Hematopoietic multipotent progenitor cell (in vitro differentiated cells): Measurements from ENCODE around the gene SLC38A10. TPM values are rescaled to one million over a fixed set of nuclear protein-coding genes. Genes with fewer than 3 reads are reported as not detected.

Experiments
- DNase-seq, 3 donors: peaks; one replicate each; pipeline ENCODE4 v3.0.0-alpha.2; 2011 to 2015; ENCODE audit warnings: low read depth in 2 of 3, low spot score in 2 of 3
- total RNA-seq: library from RNA; depleted of rRNA; stranded (reverse); fragments of >200 nt; gene quantifications from one replicate; pipeline ENCODE4 v1.2.3, GENCODE V29; 2012

SLC38A10 gene
- total RNA-seq, result 91.8 TPM

DNA sequence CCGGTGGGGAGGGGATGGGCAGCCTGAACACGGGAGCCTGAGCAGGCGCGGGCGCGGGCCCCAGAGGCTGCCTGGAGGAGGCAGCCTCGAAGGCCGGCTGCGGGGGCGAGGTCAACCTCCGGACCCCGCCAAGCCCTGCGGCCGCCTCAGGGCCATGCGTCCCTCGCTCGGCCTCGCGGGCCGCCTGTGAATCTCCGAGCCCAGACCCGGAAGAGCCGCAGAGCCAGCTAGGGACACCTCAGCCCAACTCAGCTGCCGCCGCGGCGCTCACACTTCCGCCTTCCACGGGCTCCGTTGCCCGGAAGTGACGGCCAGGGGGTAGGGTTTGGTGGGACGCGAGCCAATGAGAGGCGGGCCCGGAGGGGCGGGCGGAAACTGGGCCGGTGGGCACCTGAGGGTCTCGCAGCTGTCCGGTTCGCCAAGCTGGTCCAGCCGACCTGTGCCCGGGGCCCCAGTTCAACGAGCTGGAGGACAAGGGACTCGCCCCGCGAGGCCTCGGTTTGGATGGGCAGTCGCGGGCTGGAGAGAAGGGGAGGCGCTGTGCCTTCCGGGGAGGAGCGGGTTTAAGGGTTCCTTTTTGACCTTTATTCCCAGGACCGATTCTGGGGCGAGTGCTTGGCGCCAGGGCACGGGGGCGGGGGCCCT, at the start of gene SLC38A10:
Gene SLC38A10, minus strand, starts transcription at position 277 of the 645 bp plus-strand sequence. CDS start 386 bp downstream, outside the sequence.
- peak; percentile 70 to 95 (median 91) for DNase-seq

DNA sequence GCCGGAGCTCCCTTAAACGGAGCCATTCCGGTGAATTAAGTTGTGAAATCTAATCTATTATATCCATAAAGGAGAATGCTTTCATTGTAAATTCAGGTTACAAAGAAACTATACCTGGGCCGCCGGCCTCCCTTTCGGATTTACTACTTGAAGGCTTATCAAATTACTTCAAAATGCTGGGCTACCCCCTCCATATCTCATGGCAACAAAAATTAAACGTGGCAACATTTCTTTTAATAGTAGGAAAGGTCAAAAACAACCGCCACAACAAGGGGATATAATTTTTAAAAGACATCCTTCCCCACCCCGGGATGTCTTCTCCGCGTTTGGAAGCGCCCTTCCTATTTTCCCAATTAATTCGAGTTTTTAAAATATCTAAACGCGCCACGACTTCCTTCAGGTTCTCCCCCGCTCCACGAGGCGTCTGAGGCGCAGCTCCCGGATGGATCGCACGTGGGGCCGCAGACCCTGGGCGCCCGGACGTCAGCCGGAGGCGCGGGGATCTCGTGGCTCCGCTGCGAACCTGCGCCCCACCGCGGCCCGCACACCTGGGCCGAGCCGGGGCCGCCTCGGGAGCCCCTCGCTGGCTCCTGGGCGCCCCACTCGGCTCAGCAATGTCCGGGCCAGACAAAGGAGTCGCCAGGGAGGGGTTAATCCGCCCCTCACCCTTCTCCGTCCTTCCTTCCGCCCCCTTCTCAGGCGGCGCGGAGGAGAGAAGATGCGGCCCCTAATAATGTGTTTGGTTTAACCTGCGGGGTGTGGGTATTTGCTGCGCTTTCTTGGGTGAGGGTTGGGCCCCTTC, 47.4 kb upstream of the SLC38A10 start:
- DNase-seq, result no peak

- DNase-seq, result no peak
These were observed 46.6 kb upstream of the SLC38A10 start for GRCh38 chr17:81341516-81342268.

GRCh38 chr17:81340607-81341515, 45.8 kb upstream of the SLC38A10 start:
- DNase-seq, result no peak

- DNase-seq, result no peak
These were observed 44.6 kb upstream of the SLC38A10 start for GRCh38 chr17:81339534-81340296.

GRCh38 chr17:81339191-81339533, 44.1 kb upstream of the SLC38A10 start:
- DNase-seq, result no peak

DNA sequence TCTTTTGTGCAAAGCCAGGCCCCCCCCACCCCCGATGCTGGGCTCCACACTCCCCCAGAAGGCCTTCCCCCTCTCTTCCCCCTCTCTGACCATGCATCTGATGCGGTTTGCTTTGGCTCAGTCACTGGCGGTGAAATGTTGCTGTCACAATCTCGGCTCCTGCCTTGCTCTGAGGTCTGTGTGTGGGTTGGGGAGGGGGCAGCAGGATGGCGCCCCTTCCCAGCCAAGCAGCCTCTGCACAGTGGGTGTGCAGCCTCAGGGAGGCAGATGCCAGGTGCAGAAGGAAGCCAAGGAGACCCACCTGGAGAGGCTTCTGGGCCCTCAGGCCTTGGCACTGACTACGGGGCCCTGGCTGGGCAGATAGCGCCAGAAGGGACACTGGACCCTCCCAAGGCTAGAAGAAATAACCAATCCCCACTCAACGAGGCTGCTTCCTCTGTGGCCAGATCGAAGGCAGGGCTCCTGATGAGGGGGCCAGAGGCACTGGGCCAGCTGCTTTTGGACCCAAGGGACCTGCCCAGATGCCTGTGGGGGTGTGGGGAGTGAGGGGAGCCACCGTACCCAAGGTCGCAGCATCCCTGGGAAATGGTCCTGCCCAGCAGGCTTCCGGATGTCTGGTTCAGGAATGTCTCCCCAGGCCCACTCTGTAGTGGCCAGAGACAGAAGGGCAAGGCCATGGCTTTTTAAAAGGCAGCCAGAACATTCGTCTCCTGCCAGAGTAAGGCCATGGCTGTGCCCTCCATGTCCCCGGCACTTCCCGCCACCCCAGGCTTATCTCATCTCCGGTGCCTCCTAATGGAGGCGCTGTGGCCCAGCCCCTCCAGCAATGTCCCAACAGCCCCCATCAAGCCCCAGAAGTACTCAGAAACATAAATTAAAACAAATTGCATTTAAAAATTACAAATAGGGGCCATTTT, 43.4 kb upstream of the SLC38A10 start:
- DNase-seq, result no peak

DNA sequence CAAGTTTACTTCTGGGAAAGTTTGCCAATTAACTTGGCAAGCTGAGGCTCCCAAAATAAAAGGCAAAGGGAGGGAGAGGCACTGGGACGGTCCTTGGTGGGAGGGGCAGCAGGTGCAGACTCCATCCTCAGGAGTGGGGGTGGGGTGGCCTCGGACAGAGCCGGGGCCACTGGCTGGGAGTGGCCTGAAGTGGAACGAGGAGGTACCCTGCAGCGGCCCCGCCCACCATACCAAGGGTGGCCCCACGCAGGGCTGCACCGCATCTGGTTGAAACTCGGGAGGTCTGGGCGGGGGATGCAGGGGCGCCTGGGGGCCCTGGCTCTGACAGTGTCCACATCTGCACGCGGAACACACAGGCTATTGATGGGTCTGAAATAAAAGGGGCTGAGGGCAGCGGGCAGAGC, 42.4 kb upstream of the SLC38A10 start:
- DNase-seq, result no peak

DNA sequence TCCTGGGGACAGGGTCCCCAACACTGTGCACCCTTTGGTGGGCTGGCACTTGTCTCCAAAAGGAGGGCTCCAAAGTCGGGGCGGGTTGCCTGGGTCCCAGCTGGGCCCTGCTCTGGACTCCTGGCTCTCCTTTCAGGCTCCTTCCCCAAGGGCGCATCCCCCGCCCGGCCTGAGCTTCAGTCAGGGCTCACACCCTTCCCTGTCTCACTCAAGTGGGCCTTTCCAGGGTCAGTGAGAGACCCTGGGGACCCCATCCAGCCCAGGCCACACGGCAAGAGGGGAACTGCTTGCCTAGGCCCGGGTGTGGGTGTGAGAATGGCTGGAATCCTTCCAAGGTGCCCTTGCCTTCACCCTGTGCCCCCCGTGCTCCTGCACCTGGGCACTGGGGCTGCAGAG, 41.8 kb upstream of the SLC38A10 start:
- DNase-seq, result no peak

DNA sequence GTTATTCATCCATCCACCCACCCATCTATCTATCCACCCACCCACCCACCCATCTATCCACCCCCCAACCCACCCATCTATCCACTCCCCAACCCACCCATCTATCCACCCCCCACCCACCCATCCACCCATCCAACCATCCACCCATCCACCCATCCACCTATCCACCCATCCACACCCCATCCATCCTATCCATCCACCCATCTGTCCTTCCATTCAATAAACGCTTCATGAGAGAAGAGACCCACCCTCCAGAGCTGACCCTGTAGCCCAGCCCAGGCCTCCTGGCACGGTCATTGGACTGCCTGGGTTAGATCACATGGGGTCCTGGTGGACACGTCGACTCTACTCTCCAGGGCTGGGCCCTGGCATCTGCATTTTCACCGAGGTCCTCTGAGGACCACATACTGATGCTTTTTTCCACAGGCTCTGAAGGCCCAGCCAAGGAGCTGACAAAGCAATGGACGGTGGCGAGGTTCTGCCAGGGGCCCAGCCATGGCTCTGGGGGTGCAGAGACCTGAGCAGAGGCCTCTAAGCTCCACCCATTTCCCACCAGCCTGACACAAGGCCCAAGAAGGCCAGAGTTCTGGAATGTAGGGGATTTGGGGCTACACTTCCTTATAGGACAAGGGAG, 41.3 kb upstream of the SLC38A10 start:
- no peak for DNase-seq

- DNase-seq, result no peak
These were observed 40.7 kb upstream of the SLC38A10 start for GRCh38 chr17:81335773-81336157.

- no peak for DNase-seq
These were observed 40.1 kb upstream of the SLC38A10 start for GRCh38 chr17:81334987-81335772.

DNA sequence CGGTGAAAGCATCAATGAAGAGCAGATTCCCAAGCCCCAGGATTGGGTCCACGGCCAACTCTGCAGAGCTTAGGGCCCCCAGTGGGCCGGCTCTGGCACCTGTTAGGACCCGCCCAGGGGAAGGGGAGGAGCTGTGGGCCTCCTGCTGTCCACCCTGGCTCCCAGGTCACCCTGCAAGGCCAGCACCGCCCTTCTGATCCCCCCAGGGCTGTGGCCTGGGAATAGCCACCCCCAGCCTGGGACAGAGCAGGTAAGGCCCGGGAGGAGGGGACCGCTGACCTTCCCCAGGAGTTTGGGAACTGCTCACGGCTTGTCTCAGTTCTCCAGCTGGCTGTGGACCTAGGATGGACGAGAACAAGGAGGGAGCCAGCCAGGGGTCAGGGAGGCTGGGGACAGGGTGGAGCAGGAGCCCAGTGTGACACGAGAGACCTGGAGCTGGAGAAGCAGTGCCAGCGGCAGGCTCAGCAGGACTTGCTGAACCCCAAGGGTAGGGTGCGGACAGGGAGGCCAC, 39.3 kb upstream of the SLC38A10 start:
- DNase-seq, result no peak

DNA sequence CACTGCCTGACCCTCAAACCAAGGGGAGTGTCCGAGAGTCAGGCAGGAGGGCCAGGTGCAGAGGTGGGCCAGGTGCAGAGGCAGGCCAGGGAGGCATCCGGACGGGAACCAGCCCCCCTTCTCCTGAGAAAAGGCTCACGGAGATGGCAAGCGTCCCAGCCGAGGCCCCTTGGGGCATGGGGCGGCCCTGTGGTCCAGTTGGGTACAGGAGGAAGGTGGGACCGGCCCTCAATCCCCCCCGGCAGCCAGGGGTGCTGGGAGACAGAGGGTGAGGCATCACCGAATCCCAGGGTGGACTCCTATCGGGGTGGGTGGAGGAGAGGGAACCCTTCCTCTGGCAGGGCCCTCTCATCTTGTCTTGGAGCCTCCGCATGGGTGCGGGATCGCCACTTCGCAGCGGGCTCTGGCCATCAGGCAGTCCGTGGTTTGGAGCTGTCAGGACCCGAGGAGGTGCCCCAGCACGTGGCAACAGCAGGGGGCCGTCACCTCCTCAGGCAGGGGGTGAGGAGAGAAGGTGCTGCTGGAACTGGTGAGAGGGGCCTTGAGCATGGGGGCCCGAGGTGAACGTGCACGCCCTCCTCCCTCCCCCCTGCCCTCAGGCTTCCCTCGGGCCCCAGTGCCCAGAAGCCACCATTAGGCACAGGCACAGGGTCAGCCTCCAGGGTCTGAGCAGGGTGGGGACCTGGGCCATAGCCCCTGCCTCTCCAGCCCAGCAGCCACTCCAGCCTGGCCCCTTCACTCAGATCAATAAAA, 38.7 kb upstream of the SLC38A10 start:
- no peak for DNase-seq

DNA sequence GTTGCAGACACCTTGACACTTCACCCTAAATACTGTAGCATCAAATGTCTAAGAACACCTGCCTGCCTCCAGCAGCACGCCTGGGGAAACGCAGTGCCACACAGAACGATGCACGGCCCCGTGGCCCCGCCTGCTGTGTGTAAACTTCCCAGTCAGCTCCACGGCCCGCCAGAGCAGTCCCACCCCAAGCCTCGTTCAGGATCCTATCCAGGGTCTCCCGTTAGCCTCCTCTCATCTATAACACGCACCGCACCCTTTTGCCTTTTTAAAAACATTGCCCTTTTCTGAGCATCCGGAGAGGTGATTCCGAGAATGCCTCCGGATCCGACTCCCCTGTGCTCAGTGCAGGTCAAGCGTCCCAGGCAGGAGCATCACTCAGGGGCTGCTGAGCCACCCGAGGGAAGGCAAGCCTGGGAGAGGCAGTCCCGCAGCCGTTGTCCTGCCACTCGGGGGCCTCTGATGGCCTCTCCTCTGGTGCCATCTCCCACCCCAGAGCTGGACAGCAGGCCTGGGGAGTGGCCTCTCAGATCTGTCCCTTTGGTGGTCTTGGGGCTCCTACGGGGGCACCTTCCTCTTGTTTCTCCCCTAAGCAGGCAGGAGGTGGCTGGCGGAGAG, 37.9 kb upstream of the SLC38A10 start:
- DNase-seq, result no peak
